ENCODE results near the gene IL27RA.

IL27RA gene

GRCh38 chr19:14089662-14090508 lies 58.3 kb downstream of the IL27RA start:
- DNase-seq: no peak

GRCh38 chr19:14090509-14091080 lies 59.0 kb downstream of the IL27RA start, which contains the start of gene SAMD1:
SAMD1 (minus strand) TSS chr19:14090751.
- DNase-seq: peak; percentile 88

GRCh38 chr19:14091081-14091812 lies 59.7 kb downstream of the IL27RA start:
- peak; percentile 82 for DNase-seq

GRCh38 chr19:14091813-14092462 lies 60.4 kb downstream of the IL27RA start:
- DNase-seq: no peak

- DNase-seq: no peak
These were observed 61.7 kb downstream of the IL27RA start for GRCh38 chr19:14093117-14093823.

- DNase-seq: no peak
These were observed 63.3 kb downstream of the IL27RA start for GRCh38 chr19:14094854-14095253.

- no peak for DNase-seq
These were observed 64.9 kb downstream of the IL27RA start for GRCh38 chr19:14096272-14096992.

- no peak for DNase-seq
These were observed 66.1 kb downstream of the IL27RA start for GRCh38 chr19:14097532-14098151.

GRCh38 chr19:14101003-14101545 lies 69.5 kb downstream of the IL27RA start:
- no peak for DNase-seq

- no peak for DNase-seq
These were observed 70.6 kb downstream of the IL27RA start for GRCh38 chr19:14102102-14102696.

GRCh38 chr19:14102756-14103155 lies 71.2 kb downstream of the IL27RA start:
- DNase-seq: no peak
